Memory B cell (primary cell): ENCODE results near the gene LNX2.

Experiments
- ATAC-seq: fragments of 150-1000 bp; cut with Tn5 transposase; 2 replicates; pipeline ENCODE4 v1.10.0; 2021; ENCODE audit warnings: low read depth, mild to moderate bottlenecking, moderate library complexity
- DNase-seq, 2 donors: peaks; one replicate each; pipeline ENCODE4 v3.0.0; 2022; ENCODE audit warnings: low spot score in 2 of 2
- H3K27ac Mint-ChIP-seq: one replicate; pipeline ENCODE4 v1.8.0; 2022; ENCODE audit warnings: mild to moderate bottlenecking, moderate library complexity, mixed read lengths
- H3K27me3 Mint-ChIP-seq: one replicate; pipeline ENCODE4 v1.8.0; 2022; ENCODE audit warnings: mixed read lengths
- H3K36me3 Mint-ChIP-seq: one replicate; pipeline ENCODE4 v1.8.0; 2022; ENCODE audit warnings: mild to moderate bottlenecking, mixed read lengths
- H3K4me1 Mint-ChIP-seq: one replicate; pipeline ENCODE4 v1.8.0; 2022; ENCODE audit warnings: mixed read lengths
- H3K4me3 Mint-ChIP-seq: one replicate; pipeline ENCODE4 v1.8.0; 2022; ENCODE audit warnings: mild to moderate bottlenecking, moderate library complexity, mixed read lengths
- H3K9me3 Mint-ChIP-seq: one replicate; pipeline ENCODE4 v1.8.0; 2022; ENCODE audit warnings: mixed read lengths

Gene LNX2

DNA sequence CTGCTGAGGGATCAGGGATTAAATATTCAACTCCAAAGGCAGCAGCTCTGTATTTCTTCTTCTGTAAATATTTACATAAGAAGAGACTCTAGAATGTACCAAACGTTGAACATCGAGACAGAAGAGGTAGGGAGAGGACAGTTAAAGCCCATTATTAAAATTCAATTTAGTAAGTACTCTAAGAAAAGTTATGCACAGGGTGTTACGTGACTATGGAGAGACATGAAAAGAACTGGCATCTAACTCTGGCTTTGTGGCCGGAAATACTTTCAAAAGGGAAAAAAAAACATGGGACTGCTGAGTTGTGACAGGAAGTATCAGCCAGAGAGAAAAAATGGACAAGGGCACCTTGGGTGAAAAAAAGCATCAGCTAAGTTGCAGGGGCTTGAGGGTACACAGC is 36.7 kb downstream of the LNX2 start:
- Mint-ChIP-seq H3K9me3 (no peaks in the 10 kb centered on the region), H3K4me3 (no peak overlapping the region), H3K27me3 (no peaks in the 10 kb centered on the region), H3K4me1 (peaks cover 9% of the 10 kb centered on the region), H3K36me3 (peaks cover 6% of the 10 kb centered on the region), H3K27ac (no peak overlapping the region)
- no peak for ATAC-seq
- no peak for DNase-seq

- Mint-ChIP-seq H3K4me1 (peaks cover 9% of the 10 kb centered on the region), H3K27ac (no peak overlapping the region), H3K9me3 (peaks cover 2% of the 10 kb centered on the region), H3K36me3 (peaks cover 17% of the 10 kb centered on the region), H3K27me3 (no peaks in the 10 kb centered on the region), H3K4me3 (no peak overlapping the region)
- no peak for ATAC-seq
- no peak for DNase-seq
Observed at GRCh38 chr13:27578121-27579030, 42.0 kb downstream of the LNX2 start.

GRCh38 chr13:27574661-27575060 is 45.7 kb downstream of the LNX2 start:
- H3K4me3 Mint-ChIP-seq, result no peak overlapping the region
- no peaks in the 10 kb centered on the region for H3K27me3 Mint-ChIP-seq
- peaks cover 17% of the 10 kb centered on the region for H3K4me1 Mint-ChIP-seq
- peaks cover 2% of the 10 kb centered on the region for H3K9me3 Mint-ChIP-seq
- H3K36me3 Mint-ChIP-seq, result peaks cover 14% of the 10 kb centered on the region
- H3K27ac Mint-ChIP-seq, result no peak overlapping the region
- DNase-seq, result no peak
- no peak for ATAC-seq

DNA sequence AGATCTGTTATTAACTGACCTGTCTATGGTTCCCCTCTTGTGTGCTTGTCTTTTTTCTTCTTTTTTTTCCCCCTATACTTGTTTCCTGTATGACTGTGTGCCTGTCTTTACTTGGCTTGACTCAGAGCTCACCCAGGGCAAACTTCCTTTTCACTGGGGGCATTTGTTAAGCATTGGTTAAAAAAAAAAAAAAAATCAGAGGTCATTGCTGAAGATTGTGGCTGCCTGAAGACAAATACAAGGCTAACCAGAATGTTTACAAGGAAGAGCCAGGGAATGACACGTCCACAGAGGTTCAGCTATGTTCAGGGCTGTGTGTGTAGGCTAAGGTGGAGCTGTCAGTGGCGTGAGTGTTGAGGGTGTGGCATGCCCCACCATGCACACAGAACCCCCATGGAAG is 47.1 kb downstream of the LNX2 start:
- Mint-ChIP-seq H3K9me3 (peaks cover 2% of the 10 kb centered on the region), H3K27me3 (no peaks in the 10 kb centered on the region), H3K4me3 (no peak overlapping the region), H3K36me3 (peaks cover 20% of the 10 kb centered on the region), H3K4me1 (peaks cover 17% of the 10 kb centered on the region), H3K27ac (no peak overlapping the region)
- DNase-seq (no peak), ATAC-seq (no peak)

GRCh38 chr13:27572234-27572901 is 48.0 kb downstream of the LNX2 start:
- no peak overlapping the region for H3K27ac Mint-ChIP-seq
- peaks cover 17% of the 10 kb centered on the region for H3K4me1 Mint-ChIP-seq
- DNase-seq (no peak), ATAC-seq (no peak)
- H3K9me3 Mint-ChIP-seq, result peaks cover 2% of the 10 kb centered on the region
- H3K4me3 Mint-ChIP-seq, result no peak overlapping the region
- H3K36me3 Mint-ChIP-seq, result peaks cover 20% of the 10 kb centered on the region
- no peaks in the 10 kb centered on the region for H3K27me3 Mint-ChIP-seq

DNA sequence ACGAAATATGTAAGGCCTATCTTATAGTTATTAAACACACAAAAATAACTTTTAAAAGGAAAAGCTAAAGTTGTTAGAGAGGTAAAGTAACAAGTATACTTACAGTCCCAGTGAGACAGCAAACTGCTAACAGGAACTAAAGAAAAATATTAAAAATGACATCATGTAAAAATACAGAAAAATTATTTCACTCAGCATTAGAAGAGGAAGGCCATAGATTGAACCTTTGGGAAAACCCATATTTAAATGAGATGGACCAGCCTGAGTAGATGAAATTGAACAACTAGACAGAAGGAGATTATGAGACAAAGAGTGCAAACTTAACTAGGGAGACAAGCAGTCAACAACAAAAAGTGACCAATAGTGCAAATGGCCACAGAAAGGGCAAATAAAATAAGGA is 49.4 kb downstream of the LNX2 start:
- Mint-ChIP-seq H3K27ac (no peak overlapping the region), H3K9me3 (peaks cover 2% of the 10 kb centered on the region), H3K27me3 (no peaks in the 10 kb centered on the region), H3K4me3 (no peak overlapping the region), H3K4me1 (peaks cover 15% of the 10 kb centered on the region), H3K36me3 (peaks cover 17% of the 10 kb centered on the region)
- DNase-seq (no peak), ATAC-seq (no peak)

GRCh38 chr13:27569405-27569804 is 50.9 kb downstream of the LNX2 start:
- ATAC-seq, result no peak
- no peaks in the 10 kb centered on the region for H3K27me3 Mint-ChIP-seq
- peaks cover 10% of the 10 kb centered on the region for H3K36me3 Mint-ChIP-seq
- H3K4me1 Mint-ChIP-seq, result peaks cover 9% of the 10 kb centered on the region
- H3K27ac Mint-ChIP-seq, result no peak overlapping the region
- DNase-seq, result no peak
- no peaks in the 10 kb centered on the region for H3K9me3 Mint-ChIP-seq
- no peak overlapping the region for H3K4me3 Mint-ChIP-seq

DNA sequence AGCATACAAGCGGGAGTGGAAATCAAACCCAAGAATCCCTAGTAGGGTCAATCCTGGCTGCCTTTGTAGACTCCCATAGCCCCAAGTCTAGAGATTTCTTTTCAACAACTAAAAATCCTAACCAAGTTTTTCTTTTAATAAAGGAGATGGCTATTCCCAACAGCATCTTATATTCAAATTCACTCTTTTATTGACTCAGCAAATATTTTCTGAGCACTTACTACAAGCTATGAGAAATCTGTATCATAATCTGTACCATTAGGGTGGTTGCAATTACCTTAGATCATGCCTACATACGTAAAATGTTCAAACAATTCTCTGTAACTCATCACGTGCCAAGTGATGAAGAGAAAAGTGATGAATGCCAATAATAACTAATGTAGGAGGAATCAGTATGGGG is 54.5 kb downstream of the LNX2 start:
- ATAC-seq, result no peak
- DNase-seq, result no peak
- no peaks in the 10 kb centered on the region for H3K27me3 Mint-ChIP-seq
- no peaks in the 10 kb centered on the region for H3K4me1 Mint-ChIP-seq
- peaks cover 18% of the 10 kb centered on the region for H3K36me3 Mint-ChIP-seq
- H3K27ac Mint-ChIP-seq, result no peak overlapping the region
- H3K9me3 Mint-ChIP-seq, result no peaks in the 10 kb centered on the region
- H3K4me3 Mint-ChIP-seq, result no peak overlapping the region

GRCh38 chr13:27562457-27562856 is 57.9 kb downstream of the LNX2 start:
- H3K27ac Mint-ChIP-seq, result no peak overlapping the region
- H3K4me3 Mint-ChIP-seq, result no peak overlapping the region
- H3K4me1 Mint-ChIP-seq, result no peaks in the 10 kb centered on the region
- no peaks in the 10 kb centered on the region for H3K27me3 Mint-ChIP-seq
- DNase-seq (no peak), ATAC-seq (no peak)
- peaks cover 13% of the 10 kb centered on the region for H3K36me3 Mint-ChIP-seq
- H3K9me3 Mint-ChIP-seq, result no peaks in the 10 kb centered on the region

DNA sequence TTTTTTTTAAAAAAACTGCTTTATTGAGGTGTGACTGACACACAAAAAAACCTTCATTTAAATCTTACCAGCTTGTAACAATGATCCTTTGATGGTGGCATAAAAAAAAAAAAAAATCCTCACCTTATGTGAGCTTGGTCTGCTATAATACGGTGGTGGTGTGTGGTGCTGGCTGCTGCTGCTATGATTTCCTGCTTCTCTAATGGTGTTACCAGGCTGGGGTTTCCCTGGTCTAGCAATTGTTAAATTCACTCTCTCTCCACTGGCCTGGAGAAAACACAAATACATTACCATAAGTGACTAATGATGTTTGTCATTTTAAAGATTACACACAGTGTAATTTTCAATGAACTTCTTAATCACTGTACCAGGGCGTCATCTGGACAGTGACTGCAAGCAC is 60.6 kb downstream of the LNX2 start:
- Mint-ChIP-seq H3K4me3 (no peak overlapping the region), H3K4me1 (no peaks in the 10 kb centered on the region), H3K27ac (no peak overlapping the region), H3K27me3 (no peaks in the 10 kb centered on the region), H3K9me3 (no peaks in the 10 kb centered on the region), H3K36me3 (peaks cover 23% of the 10 kb centered on the region)
- DNase-seq (no peak), ATAC-seq (no peak)

DNA sequence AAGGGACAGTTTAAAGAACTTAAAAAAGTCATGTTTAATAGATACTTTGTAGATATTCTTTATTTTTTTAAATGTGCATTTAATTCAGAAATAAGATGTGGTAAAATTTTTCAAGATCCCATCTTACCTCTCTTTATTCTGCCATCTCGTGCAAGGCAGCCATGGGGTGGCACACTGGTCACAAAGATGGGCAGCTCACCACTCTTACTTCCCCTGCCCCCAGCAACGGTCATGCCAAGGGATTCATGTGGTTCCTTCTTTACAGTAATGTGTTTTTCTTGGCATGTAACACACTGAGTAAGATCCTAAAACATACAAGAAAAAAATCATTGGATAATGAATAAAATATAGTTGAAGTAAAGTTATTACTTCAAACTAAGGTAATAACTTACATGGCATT is 64.2 kb downstream of the LNX2 start:
- no peak overlapping the region for H3K4me3 Mint-ChIP-seq
- ATAC-seq (no peak), DNase-seq (no peak)
- H3K27ac Mint-ChIP-seq, result no peak overlapping the region
- no peaks in the 10 kb centered on the region for H3K4me1 Mint-ChIP-seq
- peaks cover 17% of the 10 kb centered on the region for H3K36me3 Mint-ChIP-seq
- H3K9me3 Mint-ChIP-seq, result no peaks in the 10 kb centered on the region
- no peaks in the 10 kb centered on the region for H3K27me3 Mint-ChIP-seq

GRCh38 chr13:27551562-27551961 is 68.8 kb downstream of the LNX2 start:
- Mint-ChIP-seq H3K27ac (no peak overlapping the region), H3K36me3 (peaks cover 26% of the 10 kb centered on the region), H3K4me1 (no peaks in the 10 kb centered on the region), H3K9me3 (no peaks in the 10 kb centered on the region), H3K4me3 (no peak overlapping the region), H3K27me3 (no peaks in the 10 kb centered on the region)
- DNase-seq (no peak), ATAC-seq (no peak)

- no peak overlapping the region for H3K27ac Mint-ChIP-seq
- peaks cover 25% of the 10 kb centered on the region for H3K36me3 Mint-ChIP-seq
- no peak for DNase-seq
- no peaks in the 10 kb centered on the region for H3K27me3 Mint-ChIP-seq
- ATAC-seq, result no peak
- H3K4me3 Mint-ChIP-seq, result no peak overlapping the region
- H3K4me1 Mint-ChIP-seq, result no peaks in the 10 kb centered on the region
- no peaks in the 10 kb centered on the region for H3K9me3 Mint-ChIP-seq
Observed at GRCh38 chr13:27549406-27549981, 70.8 kb downstream of the LNX2 start.

GRCh38 chr13:27542220-27542619 is 78.1 kb downstream of the LNX2 start:
- Mint-ChIP-seq H3K27me3 (no peaks in the 10 kb centered on the region), H3K4me3 (no peak overlapping the region), H3K9me3 (no peaks in the 10 kb centered on the region), H3K36me3 (peaks cover 6% of the 10 kb centered on the region), H3K4me1 (no peaks in the 10 kb centered on the region), H3K27ac (no peak overlapping the region)
- ATAC-seq, result no peak
- DNase-seq, result no peak
